AG04449 (cell line): ENCODE data around the gene OR2V1.
"Not testable (repeated sequence)": the region's sequence is repeated elsewhere in the genome, so short reads cannot be mapped to it uniquely, and the experiment has no call there.

ENCODE experiments used
- CTCF ChIA-PET: fragments of 350-600 bp; formaldehyde crosslinking; extraction: SDS; loops from one replicate; lab custom pipeline; 2021; ENCODE audit warnings: antibody characterized with exemption; lab: Yijun Ruan, JAX
- POLR2A ChIA-PET: fragments of 400-600, 350-600 bp; formaldehyde crosslinking; extraction: SDS; loops from one replicate; lab custom pipeline; 2020; ENCODE audit warnings: antibody characterized with exemption, inconsistent platforms; lab: Yijun Ruan, JAX
- DNase-seq: peaks from one replicate; pipeline ENCODE4 v3.0.0-alpha.2; 2010; ENCODE audit warnings: low read depth, low spot score
- H3K4me3 ChIP-seq: 2 replicates; pipeline ENCODE4 v1.5.1; 2011; ENCODE audit warnings: low read depth, mild to moderate bottlenecking, control low read depth, low read length
- CTCF ChIP-seq: IDR thresholded peaks from one replicate; pipeline ENCODE4 v1.5.1; 2011; ENCODE audit warnings: mild to moderate bottlenecking, moderate library complexity, low read length, control low read depth, inconsistent platforms; ENCODE audit not compliant: insufficient read depth; ENCODE audit errors: missing control alignments

The OR2V1 gene

GRCh38 chr5:181112476-181112875 lies 18.5 kb downstream of the OR2V1 start:
- no peak overlapping the region for H3K4me3 ChIP-seq
- no peak for DNase-seq
- CTCF ChIA-PET = no interaction called here
- POLR2A ChIA-PET = no interaction called here
- no peak for TF ChIP-seq CTCF

GRCh38 chr5:181111010-181111409 lies 20.0 kb downstream of the OR2V1 start:
- ChIA-PET CTCF (no interaction called here), POLR2A (no interaction called here)
- TF ChIP-seq CTCF = no peak
- no peak overlapping the region for H3K4me3 ChIP-seq
- no peak for DNase-seq

GRCh38 chr5:181109489-181110013 lies 21.4 kb downstream of the OR2V1 start:
- ChIA-PET CTCF (no interaction called here), POLR2A (no interaction called here)
- no peak for DNase-seq
- no peak for TF ChIP-seq CTCF
- H3K4me3 ChIP-seq = no peak overlapping the region

- no peak overlapping the region for H3K4me3 ChIP-seq
- POLR2A ChIA-PET = no interaction called here
- CTCF ChIA-PET = no interaction called here
- no peak for TF ChIP-seq CTCF
- no peak for DNase-seq
Measured at GRCh38 chr5:181108578-181109165, 22.3 kb downstream of the OR2V1 start.

GRCh38 chr5:181107699-181108098 lies 23.3 kb downstream of the OR2V1 start:
- no peak for TF ChIP-seq CTCF
- no peak overlapping the region for H3K4me3 ChIP-seq
- no peak for DNase-seq
- CTCF ChIA-PET = interaction anchor here (0.5 kb wide), 1 partner anchor 29 kb away, joined by 4 read pairs; no protein-coding TSS in a partner anchor
- POLR2A ChIA-PET = no interaction called here

- ChIA-PET POLR2A (no interaction called here), CTCF (no interaction called here)
- no peak for TF ChIP-seq CTCF
- no peak overlapping the region for H3K4me3 ChIP-seq
- DNase-seq = no peak
Measured at GRCh38 chr5:181105391-181106025, 25.5 kb downstream of the OR2V1 start.

GRCh38 chr5:181104606-181105390 lies 26.2 kb downstream of the OR2V1 start:
- CTCF ChIA-PET, POLR2A ChIA-PET, H3K4me3 ChIP-seq, DNase-seq: not testable (repeated sequence)

GRCh38 chr5:181104259-181104568 lies 26.8 kb downstream of the OR2V1 start:
- H3K4me3 ChIP-seq, POLR2A ChIA-PET, CTCF ChIA-PET, DNase-seq: not testable (repeated sequence)
